Measurements from ENCODE around the gene FARP1.

FARP1 gene

GRCh38 chr13:98175823-98176222 lies 32.9 kb downstream of the FARP1 start:
- H3K36me3 ChIP-seq: no peaks in the 10 kb centered on the region
- no peaks in the 10 kb centered on the region for H3K4me1 ChIP-seq (ENCODE audit: control insufficient read depth in 1 of 2, insufficient read depth in 1 of 2, low read depth in 1 of 2, low read length in 1 of 2)
- no peaks in the 10 kb centered on the region for H3K9me3 ChIP-seq
- H3K27ac ChIP-seq: no peak overlapping the region
- H3K4me3 ChIP-seq (ENCODE audit: low read depth in 1 of 2, low read length in 1 of 2): no peak overlapping the region
- no peak for TF ChIP-seq CTCF (IDR thresholded peaks at IDR 0.05)
- no peaks in the 10 kb centered on the region for H3K27me3 ChIP-seq

DNA sequence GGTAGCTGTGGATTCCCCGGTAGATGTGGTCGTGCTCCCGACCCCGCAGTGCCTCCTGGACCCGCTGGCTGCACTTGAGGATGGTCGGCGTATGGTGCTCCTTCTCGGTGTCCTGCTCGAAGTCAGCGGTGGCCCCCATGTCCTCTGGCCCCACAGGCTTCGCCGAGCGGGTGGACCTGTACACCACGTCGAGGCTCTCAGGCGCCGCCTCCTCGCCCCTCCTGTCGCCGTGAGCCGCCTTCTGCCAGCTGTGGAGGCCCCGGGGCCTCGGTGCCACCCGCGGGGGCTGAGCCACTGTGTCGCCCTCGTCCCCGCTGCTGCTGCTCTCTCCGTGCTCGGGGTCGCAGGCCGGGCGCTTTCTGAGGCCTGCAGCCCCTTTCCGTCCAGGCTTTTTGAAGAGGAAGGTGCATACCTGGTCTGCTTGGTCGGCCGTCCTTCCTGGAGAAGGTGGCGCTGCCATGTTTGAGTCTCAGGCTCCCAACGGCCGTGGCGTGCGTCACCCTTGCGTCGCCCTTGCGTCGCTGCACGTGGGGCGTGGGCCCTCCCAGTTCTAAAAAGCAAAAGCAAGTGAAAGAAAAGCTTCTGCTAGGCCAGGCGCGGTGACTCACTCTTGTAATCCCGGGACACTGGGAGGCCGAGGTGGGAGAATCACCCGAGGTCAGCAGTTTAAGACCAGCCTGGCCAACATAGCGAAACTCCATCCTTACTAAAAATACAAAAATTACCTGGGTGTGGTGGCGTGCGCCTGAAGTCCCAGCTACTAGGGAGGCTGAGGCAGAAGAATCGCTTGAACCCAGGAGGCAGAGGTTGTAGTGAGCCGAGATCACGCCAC lies 34.1 kb downstream of the FARP1 start, which contains the start of gene RNF113B:
Gene RNF113B (minus strand): TSS at position 493 of the 832 bp plus-strand sequence. CDS start 33 bp downstream, at position 460.
- Histone ChIP-seq H3K4me1 (ENCODE audit: control insufficient read depth in 1 of 2, insufficient read depth in 1 of 2, low read depth in 1 of 2, low read length in 1 of 2) (no peaks in the 10 kb centered on the region), H3K9me3 (no peaks in the 10 kb centered on the region), H3K27ac (no peak within 1 kb of the TSS), H3K4me3 (ENCODE audit: low read depth in 1 of 2, low read length in 1 of 2) (no peak within 1 kb of the TSS), H3K36me3 (no peaks in the 10 kb centered on the region), H3K27me3 (no peaks in the 10 kb centered on the region)
- no peak for TF ChIP-seq CTCF (IDR thresholded peaks at IDR 0.05)

DNA sequence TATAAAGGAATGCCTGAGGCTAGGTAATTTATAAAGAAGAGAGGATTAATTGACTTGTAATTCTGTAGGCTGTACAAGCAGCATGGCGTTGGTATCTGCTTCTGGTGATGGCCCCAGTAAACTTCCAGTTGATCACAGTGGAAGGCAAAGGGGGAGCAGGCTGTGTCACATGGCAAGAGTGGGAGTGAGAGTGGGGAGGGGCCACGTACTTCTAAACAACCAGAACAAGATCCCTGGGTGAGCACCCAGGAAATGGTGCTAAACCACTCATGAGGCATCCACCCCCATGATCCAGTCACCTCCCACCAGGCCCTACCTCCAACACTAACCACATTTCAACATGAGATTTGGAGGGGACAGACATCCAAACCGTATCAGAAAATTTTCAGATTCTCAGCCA lies 37.2 kb downstream of the FARP1 start:
- Histone ChIP-seq H3K36me3 (no peaks in the 10 kb centered on the region), H3K27me3 (no peaks in the 10 kb centered on the region), H3K4me1 (ENCODE audit: control insufficient read depth in 1 of 2, insufficient read depth in 1 of 2, low read depth in 1 of 2, low read length in 1 of 2) (no peaks in the 10 kb centered on the region), H3K9me3 (no peaks in the 10 kb centered on the region), H3K27ac (no peak overlapping the region), H3K4me3 (ENCODE audit: low read depth in 1 of 2, low read length in 1 of 2) (no peak overlapping the region)
- no peak for TF ChIP-seq CTCF (IDR thresholded peaks at IDR 0.05)

DNA sequence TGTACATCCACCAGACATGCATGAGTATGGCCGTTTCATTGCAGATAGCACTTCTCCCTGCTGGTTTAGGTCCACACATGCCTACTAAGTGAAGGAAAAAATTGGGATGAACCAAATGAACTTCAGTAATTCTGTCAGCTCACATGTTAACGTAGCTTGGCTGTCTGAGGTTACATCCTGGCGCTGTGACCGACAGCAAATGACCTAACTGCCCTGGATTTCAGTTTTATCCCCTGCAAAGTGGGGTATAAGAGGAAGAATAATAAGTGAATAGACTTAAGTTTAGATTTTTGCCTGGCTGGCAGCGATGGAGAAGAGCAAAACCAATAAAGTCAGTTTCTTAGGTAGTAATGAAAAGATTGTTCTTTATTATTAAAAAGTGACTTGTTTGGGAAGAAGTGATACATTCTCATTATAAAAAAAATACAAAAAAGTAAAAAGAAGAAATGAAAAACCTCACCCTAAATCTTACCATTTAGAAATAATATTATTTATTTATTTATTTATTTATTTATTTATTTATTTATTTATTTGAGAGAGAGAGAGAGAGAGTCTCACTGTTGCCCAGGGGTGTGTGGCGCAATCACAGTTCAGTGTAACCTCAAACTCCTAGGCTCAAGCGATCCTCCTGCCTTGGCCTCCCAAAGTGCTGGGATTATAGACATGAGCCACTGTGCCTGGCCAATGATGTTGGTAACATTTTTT lies 38.4 kb downstream of the FARP1 start:
- TF ChIP-seq CTCF (IDR thresholded peaks at IDR 0.05): no peak
- no peaks in the 10 kb centered on the region for H3K9me3 ChIP-seq
- no peak overlapping the region for H3K27ac ChIP-seq
- H3K36me3 ChIP-seq: no peaks in the 10 kb centered on the region
- no peaks in the 10 kb centered on the region for H3K27me3 ChIP-seq
- no peak overlapping the region for H3K4me3 ChIP-seq (ENCODE audit: low read depth in 1 of 2, low read length in 1 of 2)
- no peaks in the 10 kb centered on the region for H3K4me1 ChIP-seq (ENCODE audit: control insufficient read depth in 1 of 2, insufficient read depth in 1 of 2, low read depth in 1 of 2, low read length in 1 of 2)

- no peaks in the 10 kb centered on the region for H3K9me3 ChIP-seq
- no peak overlapping the region for H3K4me3 ChIP-seq (ENCODE audit: low read depth in 1 of 2, low read length in 1 of 2)
- no peak for TF ChIP-seq CTCF (IDR thresholded peaks at IDR 0.05)
- no peak overlapping the region for H3K27ac ChIP-seq
- no peaks in the 10 kb centered on the region for H3K36me3 ChIP-seq
- no peaks in the 10 kb centered on the region for H3K4me1 ChIP-seq (ENCODE audit: control insufficient read depth in 1 of 2, insufficient read depth in 1 of 2, low read depth in 1 of 2, low read length in 1 of 2)
- H3K27me3 ChIP-seq: no peaks in the 10 kb centered on the region
Observed at GRCh38 chr13:98182153-98182552, 39.3 kb downstream of the FARP1 start.

Measured in neutrophil (primary cell).